Activated CD4-positive, alpha-beta T cell treated with anti-CD3 and anti-CD28 coated beads for 4 hours (primary cell): Measurements from ENCODE around the gene ADM2.

Source experiments
- DNase-seq, 2 donors: peaks; one replicate each; pipeline ENCODE4 v3.0.0-alpha.2; 2020

The ADM2 gene

GRCh38 chr22:50487290-50488005, 6.1 kb downstream of the ADM2 start:
- DNase-seq, result no peak

GRCh38 chr22:50488006-50488677, 6.8 kb downstream of the ADM2 start:
- DNase-seq, result no peak

GRCh38 chr22:50488886-50489285, 7.5 kb downstream of the ADM2 start:
- no peak for DNase-seq

- no peak for DNase-seq
These were observed 8.3 kb downstream of the ADM2 start for GRCh38 chr22:50489363-50490243.

GRCh38 chr22:50490531-50491308, 9.4 kb downstream of the ADM2 start:
- DNase-seq, result no peak

GRCh38 chr22:50497093-50497492, 15.8 kb downstream of the ADM2 start:
- DNase-seq, result no peak

- DNase-seq, result peak; percentile 61 to 76
These were observed 17.1 kb downstream of the ADM2 start for GRCh38 chr22:50498322-50498890.

- DNase-seq, result no peak
These were observed 19.1 kb downstream of the ADM2 start for GRCh38 chr22:50500452-50500851.

GRCh38 chr22:50502096-50502495, 20.8 kb downstream of the ADM2 start:
- no peak for DNase-seq

GRCh38 chr22:50502628-50503474, 21.5 kb downstream of the ADM2 start:
- DNase-seq, result no peak

- DNase-seq, result no peak
These were observed 22.3 kb downstream of the ADM2 start for GRCh38 chr22:50503475-50504145.

- no peak for DNase-seq
These were observed 23.2 kb downstream of the ADM2 start for GRCh38 chr22:50504369-50505211.

- DNase-seq, result no peak
These were observed 24.0 kb downstream of the ADM2 start for GRCh38 chr22:50505276-50505775.

GRCh38 chr22:50505776-50506610, 24.6 kb downstream of the ADM2 start:
- DNase-seq, result no peak

- DNase-seq, result no peak
These were observed 25.5 kb downstream of the ADM2 start for GRCh38 chr22:50506611-50507420.

- peak; percentile 94 to 97 for DNase-seq
These were observed 26.2 kb downstream of the ADM2 start, which contains the start of gene LMF2 for GRCh38 chr22:50507421-50507990. TSS of gene LMF2 (minus strand) at chr22:50507702. CDS start at chr22:50507675, 27 bp downstream.
